Measurements from ENCODE around the gene GRIN3A.

The GRIN3A gene

DNA sequence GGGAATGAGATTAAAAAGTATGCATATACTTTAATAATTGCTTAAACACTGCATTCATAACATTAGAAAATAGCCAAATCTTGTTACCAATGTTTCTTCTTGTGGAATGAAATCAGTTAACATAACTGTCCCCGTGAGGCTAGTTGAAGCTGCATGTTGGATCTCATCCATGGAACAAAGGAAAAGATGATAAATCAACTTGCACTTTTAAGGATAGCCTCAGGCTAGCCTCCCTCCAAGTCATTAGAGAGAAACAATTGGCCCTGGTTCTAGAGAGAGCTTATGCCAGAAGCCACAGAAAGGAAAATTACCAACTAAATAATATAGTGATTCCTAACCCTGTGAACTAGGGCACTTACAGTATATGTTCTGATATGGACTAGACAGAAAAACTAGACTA, 66.9 kb downstream of the GRIN3A start:
- TF ChIP-seq, protein P1, sequence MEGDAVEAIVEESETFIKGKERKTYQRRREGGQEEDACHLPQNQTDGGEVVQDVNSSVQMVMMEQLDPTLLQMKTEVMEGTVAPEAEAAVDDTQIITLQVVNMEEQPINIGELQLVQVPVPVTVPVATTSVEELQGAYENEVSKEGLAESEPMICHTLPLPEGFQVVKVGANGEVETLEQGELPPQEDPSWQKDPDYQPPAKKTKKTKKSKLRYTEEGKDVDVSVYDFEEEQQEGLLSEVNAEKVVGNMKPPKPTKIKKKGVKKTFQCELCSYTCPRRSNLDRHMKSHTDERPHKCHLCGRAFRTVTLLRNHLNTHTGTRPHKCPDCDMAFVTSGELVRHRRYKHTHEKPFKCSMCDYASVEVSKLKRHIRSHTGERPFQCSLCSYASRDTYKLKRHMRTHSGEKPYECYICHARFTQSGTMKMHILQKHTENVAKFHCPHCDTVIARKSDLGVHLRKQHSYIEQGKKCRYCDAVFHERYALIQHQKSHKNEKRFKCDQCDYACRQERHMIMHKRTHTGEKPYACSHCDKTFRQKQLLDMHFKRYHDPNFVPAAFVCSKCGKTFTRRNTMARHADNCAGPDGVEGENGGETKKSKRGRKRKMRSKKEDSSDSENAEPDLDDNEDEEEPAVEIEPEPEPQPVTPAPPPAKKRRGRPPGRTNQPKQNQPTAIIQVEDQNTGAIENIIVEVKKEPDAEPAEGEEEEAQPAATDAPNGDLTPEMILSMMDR (IDR thresholded peaks at IDR 0.05; ENCODE audit: low read depth, low read length): no peak
- no peak for DNase-seq (ENCODE audit: low read depth in 2 of 2)
- no peak overlapping the region for H3K4me3 ChIP-seq (replicated peaks in 1 of 2; ENCODE audit: low read depth in 2 of 2, low read length in 2 of 2)

DNA sequence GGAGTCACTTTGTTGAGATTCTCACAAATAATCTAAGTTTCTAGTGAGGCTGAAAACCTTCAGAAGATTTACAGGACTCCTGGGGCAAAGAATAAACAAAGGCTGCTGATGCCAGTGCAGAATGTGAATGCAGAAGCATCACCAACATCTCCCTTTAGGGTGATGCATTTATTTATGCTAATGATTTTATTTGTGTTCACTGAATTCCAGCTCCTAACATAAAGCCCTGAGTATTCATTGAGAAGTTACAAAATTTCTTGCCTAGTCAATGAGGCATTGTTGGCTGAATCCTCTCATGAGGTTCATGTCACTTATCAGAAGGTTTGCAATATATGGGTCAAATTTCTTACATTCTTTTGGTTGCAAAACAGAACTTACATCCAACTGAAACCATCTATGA, 70.0 kb downstream of the GRIN3A start:
- TF ChIP-seq, protein P1 (IDR thresholded peaks at IDR 0.05; ENCODE audit: low read depth, low read length): no peak
- DNase-seq (ENCODE audit: low read depth in 2 of 2): no peak
- no peak overlapping the region for H3K4me3 ChIP-seq (replicated peaks in 1 of 2; ENCODE audit: low read depth in 2 of 2, low read length in 2 of 2)

DNA sequence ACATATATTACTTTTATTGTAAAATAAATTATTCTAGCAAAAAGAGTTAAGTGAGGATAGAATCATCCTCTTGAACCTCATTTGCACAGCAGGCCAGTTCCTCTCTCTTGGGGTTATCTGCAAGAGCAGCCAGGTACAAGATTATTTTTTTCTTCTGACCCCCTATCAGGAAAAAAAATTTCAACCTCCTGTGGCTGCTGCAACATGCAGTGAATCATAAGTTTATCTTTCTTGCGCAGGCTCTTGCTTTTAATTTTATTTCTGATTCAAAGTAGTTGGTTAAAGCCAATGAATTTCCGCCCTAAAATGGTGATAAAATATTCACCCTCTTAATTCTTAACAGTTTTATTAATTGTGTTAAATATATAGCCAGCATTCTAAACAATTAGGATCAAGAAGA, 74.0 kb downstream of the GRIN3A start:
- no peak overlapping the region for H3K4me3 ChIP-seq (replicated peaks in 1 of 2; ENCODE audit: low read depth in 2 of 2, low read length in 2 of 2)
- TF ChIP-seq, protein P1 (IDR thresholded peaks at IDR 0.05; ENCODE audit: low read depth, low read length): no peak
- DNase-seq (ENCODE audit: low read depth in 2 of 2): no peak

DNA sequence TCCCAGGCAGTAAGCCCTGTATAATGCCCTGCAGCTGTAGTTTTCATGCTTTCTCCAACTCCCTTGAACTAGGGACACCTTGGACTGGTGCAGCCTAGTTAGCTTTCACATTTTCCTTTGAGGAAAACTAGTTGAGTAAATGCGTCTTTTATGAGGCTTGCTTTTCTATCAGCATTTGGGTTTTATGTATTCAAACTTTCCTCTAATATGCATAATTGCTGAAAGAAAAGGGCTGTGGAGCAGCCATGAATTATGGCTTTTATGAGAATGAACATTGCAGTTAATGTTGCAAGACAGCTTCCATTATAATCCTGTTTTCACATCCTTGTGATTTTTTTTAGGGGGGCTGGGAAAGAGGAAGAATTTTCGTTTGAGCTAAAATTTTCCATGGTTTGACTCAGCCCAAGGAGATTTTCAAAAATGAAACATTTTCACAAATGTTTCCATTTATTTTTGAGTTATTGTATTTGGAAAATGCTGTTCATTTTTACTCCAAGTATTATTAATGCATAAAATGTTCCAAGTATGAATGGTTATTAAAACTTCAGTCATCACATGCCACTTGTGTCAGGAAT, 85.8 kb downstream of the GRIN3A start:
- TF ChIP-seq, protein P1 (IDR thresholded peaks at IDR 0.05; ENCODE audit: low read depth, low read length): no peak
- H3K4me3 ChIP-seq (replicated peaks in 1 of 2; ENCODE audit: low read depth in 2 of 2, low read length in 2 of 2): no peak overlapping the region
- no peak for DNase-seq (ENCODE audit: low read depth in 2 of 2)

DNA sequence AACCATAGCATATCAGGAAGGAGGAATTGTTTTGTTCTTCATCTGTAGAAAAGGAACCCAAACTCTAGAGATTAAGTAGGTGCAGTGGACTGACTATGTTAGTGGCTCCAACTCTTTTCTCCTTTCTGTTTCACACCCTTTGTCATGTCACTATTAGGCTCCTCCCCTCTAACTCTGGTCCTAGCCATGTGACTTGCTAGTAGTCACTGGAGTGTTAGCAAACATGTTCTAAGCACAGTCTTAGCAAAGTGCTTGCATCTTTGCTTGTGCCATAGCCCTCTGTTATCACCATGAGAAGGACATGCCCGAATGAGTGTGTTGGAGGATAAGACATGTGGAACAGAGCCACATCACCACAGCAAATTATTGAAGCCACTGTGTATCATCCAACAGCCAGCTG, 88.3 kb downstream of the GRIN3A start:
- TF ChIP-seq, protein P1 (IDR thresholded peaks at IDR 0.05; ENCODE audit: low read depth, low read length): no peak
- no peak for DNase-seq (ENCODE audit: low read depth in 2 of 2)
- no peak overlapping the region for H3K4me3 ChIP-seq (replicated peaks in 1 of 2; ENCODE audit: low read depth in 2 of 2, low read length in 2 of 2)

DNA sequence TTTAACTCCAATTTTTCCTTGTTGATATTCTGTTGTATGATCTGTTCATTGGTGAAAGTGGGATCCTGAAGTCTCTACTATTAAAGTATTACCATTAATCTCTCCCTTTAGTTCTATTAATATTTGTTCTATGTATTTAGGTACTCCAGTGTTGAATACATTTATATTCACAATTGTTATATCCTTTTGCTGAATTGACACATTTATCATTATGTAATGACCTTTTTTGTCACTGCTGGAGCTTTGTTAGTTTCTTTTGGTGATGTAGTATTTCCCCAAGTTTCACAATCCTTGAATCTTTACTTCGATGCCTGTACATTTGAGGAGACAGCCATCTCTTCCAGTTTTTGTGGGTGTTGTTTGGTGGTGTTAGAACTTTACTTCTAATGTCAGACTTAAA, 90.0 kb downstream of the GRIN3A start:
- no peak overlapping the region for H3K4me3 ChIP-seq (replicated peaks in 1 of 2; ENCODE audit: low read depth in 2 of 2, low read length in 2 of 2)
- TF ChIP-seq, protein P1 (IDR thresholded peaks at IDR 0.05; ENCODE audit: low read depth, low read length): no peak
- no peak for DNase-seq (ENCODE audit: low read depth in 2 of 2)

All from cardiac fibroblast (primary cell).